ENCODE measurements around the gene CAPN9. TPM values are rescaled to one million over a fixed set of nuclear protein-coding genes. Genes with fewer than 3 reads are reported as not detected.

Gene CAPN9
- total and polyA plus RNA-seq, 2 donors (not counting 3 experiments of a cell fraction or from before 2014, with no cell fraction given): not detected

GRCh38 chr1:230781131-230781530 is 33.9 kb downstream of the CAPN9 start:
- H2AFZ ChIP-seq (ENCODE audit: low read depth, low read length): no peak overlapping the region
- H3K4me2 ChIP-seq (ENCODE audit: insufficient read depth, low read length): no peak overlapping the region
- DNase-seq (ENCODE audit: low read depth, low spot score): no peak
- no peaks in the 10 kb centered on the region for H3K27me3 ChIP-seq (ENCODE audit: control insufficient read depth in 2 of 2, insufficient read depth in 2 of 2, low read length in 2 of 2)
- no peaks in the 10 kb centered on the region for H4K20me1 ChIP-seq (replicated peaks; ENCODE audit: control insufficient read depth, extremely low read depth, insufficient read depth, low read length)
- dilution Hi-C loops (cut with MboI; ENCODE audit: extremely low pct_ligation_motif_present, low sequenced_read_pairs) (no loop called here), intact Hi-C loops (cut with micrococcal nuclease) (no loop called here)
- ChIA-PET CTCF (no interaction called here), POLR2A (no interaction called here)
- no peak overlapping the region for H3K9ac ChIP-seq (replicated peaks; ENCODE audit: extremely low read depth, insufficient read depth, low read length)
- no peaks in the 10 kb centered on the region for H3K9me3 ChIP-seq (replicated peaks; ENCODE audit: control insufficient read depth, insufficient read depth, low read length)
- TF ChIP-seq MAX (IDR thresholded peaks at IDR 0.05; ENCODE audit: insufficient read depth, insufficient read length) (no peak), JUN (IDR thresholded peaks at IDR 0.05; ENCODE audit: borderline replicate concordance, insufficient read depth, insufficient read length, low read depth) (no peak), EZH2 (IDR thresholded peaks at IDR 0.05; ENCODE audit: borderline replicate concordance, low read depth, low read length, severe bottlenecking) (no peak), CTCF (IDR thresholded peaks at IDR 0.05; ENCODE audit: extremely low read depth in 1 of 2, insufficient read depth in 1 of 2, low read depth in 1 of 2, low read length in 2 of 2) (no peak), POLR2A (IDR thresholded peaks at IDR 0.05; ENCODE audit: low read depth, low read length) (no peak)
- no peaks in the 10 kb centered on the region for H3K79me2 ChIP-seq (ENCODE audit: control insufficient read depth, insufficient read depth, low read length)
- H3K4me1 ChIP-seq (ENCODE audit: control insufficient read depth, extremely low read depth, insufficient read depth, low read length): no peaks in the 10 kb centered on the region
- FAIRE-seq: no peak
- H3K27ac ChIP-seq (ENCODE audit: insufficient read depth, low read depth, low read length): no peak overlapping the region
- H3K9me1 ChIP-seq (replicated peaks; ENCODE audit: control insufficient read depth, extremely low read depth, insufficient read depth, low read length): no peaks in the 10 kb centered on the region
- H3K4me3 ChIP-seq (replicated peaks in 1 of 3; ENCODE audit: insufficient read depth in 1 of 3, low read depth in 1 of 3, low read length in 3 of 3): no peak overlapping the region
- H3K36me3 ChIP-seq (ENCODE audit: control insufficient read depth in 2 of 2, extremely low read depth in 1 of 2, insufficient read depth in 2 of 2, low read length in 2 of 2): no peaks in the 10 kb centered on the region
- BruUV-seq (replicated peaks): no TSS peak

DNA sequence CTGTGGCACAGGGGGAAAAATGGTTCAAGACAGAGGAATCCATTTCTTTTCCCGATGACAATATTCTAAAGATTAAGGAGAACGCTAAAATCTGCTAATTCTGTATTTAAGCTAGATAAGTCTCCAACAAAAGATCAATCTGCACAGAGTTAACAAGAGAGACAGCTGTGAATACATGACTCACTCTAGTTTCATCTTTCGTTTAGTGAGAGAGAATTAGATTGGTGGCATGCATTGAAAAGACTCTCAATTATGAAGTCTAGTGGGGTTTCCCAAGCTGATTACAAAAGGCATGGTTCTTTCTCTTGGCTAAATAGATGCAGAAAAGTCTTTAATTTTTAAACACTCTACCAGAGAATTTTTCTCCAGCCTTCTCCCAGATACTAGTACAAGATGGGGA is 34.4 kb downstream of the CAPN9 start:
- Histone ChIP-seq H3K4me2 (ENCODE audit: insufficient read depth, low read length) (no peak overlapping the region), H3K9me1 (replicated peaks; ENCODE audit: control insufficient read depth, extremely low read depth, insufficient read depth, low read length) (no peaks in the 10 kb centered on the region), H3K79me2 (ENCODE audit: control insufficient read depth, insufficient read depth, low read length) (no peaks in the 10 kb centered on the region), H2AFZ (ENCODE audit: low read depth, low read length) (no peak overlapping the region), H3K9me3 (replicated peaks; ENCODE audit: control insufficient read depth, insufficient read depth, low read length) (no peaks in the 10 kb centered on the region), H3K27ac (ENCODE audit: insufficient read depth, low read depth, low read length) (no peak overlapping the region), H3K9ac (replicated peaks; ENCODE audit: extremely low read depth, insufficient read depth, low read length) (no peak overlapping the region), H3K4me3 (replicated peaks in 1 of 3; ENCODE audit: insufficient read depth in 1 of 3, low read depth in 1 of 3, low read length in 3 of 3) (no peak overlapping the region), H4K20me1 (replicated peaks; ENCODE audit: control insufficient read depth, extremely low read depth, insufficient read depth, low read length) (no peaks in the 10 kb centered on the region), H3K4me1 (ENCODE audit: control insufficient read depth, extremely low read depth, insufficient read depth, low read length) (no peaks in the 10 kb centered on the region), H3K36me3 (ENCODE audit: control insufficient read depth in 2 of 2, extremely low read depth in 1 of 2, insufficient read depth in 2 of 2, low read length in 2 of 2) (no peaks in the 10 kb centered on the region), H3K27me3 (ENCODE audit: control insufficient read depth in 2 of 2, insufficient read depth in 2 of 2, low read length in 2 of 2) (no peaks in the 10 kb centered on the region)
- ChIA-PET CTCF (no interaction called here), POLR2A (no interaction called here)
- no TSS peak for BruUV-seq (replicated peaks)
- TF ChIP-seq GATA2 (IDR thresholded peaks at IDR 0.05; ENCODE audit: insufficient read depth, insufficient read length, low read depth, low read length) (no peak), CTCF (IDR thresholded peaks at IDR 0.05; ENCODE audit: extremely low read depth in 1 of 2, insufficient read depth in 1 of 2, low read depth in 1 of 2, low read length in 2 of 2) (no peak), MAX (IDR thresholded peaks at IDR 0.05; ENCODE audit: insufficient read depth, insufficient read length) (no peak), POLR2A (IDR thresholded peaks at IDR 0.05; ENCODE audit: low read depth, low read length) (no peak), FOS (IDR thresholded peaks at IDR 0.05; ENCODE audit: borderline replicate concordance, insufficient read depth, low read length) (no peak), MYC (IDR thresholded peaks at IDR 0.05; ENCODE audit: low read depth, low read length) (no peak), POLR2AphosphoS5 (IDR thresholded peaks at IDR 0.05; ENCODE audit: insufficient read depth, low read depth, low read length) (no peak), EZH2 (IDR thresholded peaks at IDR 0.05; ENCODE audit: borderline replicate concordance, low read depth, low read length, severe bottlenecking) (no peak), JUN (IDR thresholded peaks at IDR 0.05; ENCODE audit: borderline replicate concordance, insufficient read depth, insufficient read length, low read depth) (no peak)
- intact Hi-C loops (cut with micrococcal nuclease): no loop called here
- dilution Hi-C loops (cut with MboI; ENCODE audit: extremely low pct_ligation_motif_present, low sequenced_read_pairs): no loop called here
- FAIRE-seq (no peak), DNase-seq (ENCODE audit: low read depth, low spot score) (no peak)
